Activated naive CD4-positive, alpha-beta T cell treated with anti-CD3 and anti-CD28 coated beads, Interleukin-2, amount 50 U/mL, for 16 hours (primary cell): ENCODE data around the gene PLCL1.

Source experiments
- DNase-seq: peaks from one replicate; pipeline ENCODE4 v3.0.0-alpha.2; 2020

Gene PLCL1

GRCh38 chr2:197929886-197930227, 125.5 kb downstream of the PLCL1 start:
- no peak for DNase-seq

- no peak for DNase-seq
Observed at GRCh38 chr2:197930570-197931278, 126.3 kb downstream of the PLCL1 start.

GRCh38 chr2:197931661-197932312, 127.4 kb downstream of the PLCL1 start:
- no peak for DNase-seq

- DNase-seq: no peak
Observed at GRCh38 chr2:197932374-197932773, 128.0 kb downstream of the PLCL1 start.

- DNase-seq: no peak
Observed at GRCh38 chr2:197934261-197934933, 130.0 kb downstream of the PLCL1 start.

- no peak for DNase-seq
Observed at GRCh38 chr2:197934934-197935289, 130.5 kb downstream of the PLCL1 start.

- no peak for DNase-seq
Observed at GRCh38 chr2:197937814-197938213, 133.4 kb downstream of the PLCL1 start.

- DNase-seq: no peak
Observed at GRCh38 chr2:197938555-197938954, 134.2 kb downstream of the PLCL1 start.

- no peak for DNase-seq
Observed at GRCh38 chr2:197939787-197940186, 135.4 kb downstream of the PLCL1 start.

- DNase-seq: no peak
Observed at GRCh38 chr2:197940382-197940781, 136.0 kb downstream of the PLCL1 start.

- DNase-seq: no peak
Observed at GRCh38 chr2:197941715-197942114, 137.3 kb downstream of the PLCL1 start.

- no peak for DNase-seq
Observed at GRCh38 chr2:197943731-197944130, 139.3 kb downstream of the PLCL1 start.

GRCh38 chr2:197944416-197945096, 140.2 kb downstream of the PLCL1 start:
- DNase-seq: no peak

- DNase-seq: no peak
Observed at GRCh38 chr2:197946562-197946961, 142.2 kb downstream of the PLCL1 start.

GRCh38 chr2:197947219-197947757, 142.9 kb downstream of the PLCL1 start:
- DNase-seq: no peak

- DNase-seq: no peak
Observed at GRCh38 chr2:197949224-197949623, 144.8 kb downstream of the PLCL1 start.

GRCh38 chr2:197950006-197950405, 145.6 kb downstream of the PLCL1 start:
- DNase-seq: no peak

- no peak for DNase-seq
Observed at GRCh38 chr2:197950724-197951123, 146.3 kb downstream of the PLCL1 start.

- DNase-seq: peak; percentile 17
Observed at GRCh38 chr2:197952540-197953202, 148.3 kb downstream of the PLCL1 start.

- no peak for DNase-seq
Observed at GRCh38 chr2:197954328-197954727, 149.9 kb downstream of the PLCL1 start.

- DNase-seq: no peak
Observed at GRCh38 chr2:197958592-197959150, 154.3 kb downstream of the PLCL1 start.

- no peak for DNase-seq
Observed at GRCh38 chr2:197959383-197959782, 155.0 kb downstream of the PLCL1 start.

GRCh38 chr2:197960786-197961185, 156.4 kb downstream of the PLCL1 start:
- no peak for DNase-seq
